ENCODE measurements around the gene KCTD17. TPM values are rescaled to one million over a fixed set of nuclear protein-coding genes. Genes with fewer than 3 reads are reported as not detected.

Gene KCTD17
- 17.3 TPM for polyA plus RNA-seq (ENCODE audit: insufficient read length)

DNA sequence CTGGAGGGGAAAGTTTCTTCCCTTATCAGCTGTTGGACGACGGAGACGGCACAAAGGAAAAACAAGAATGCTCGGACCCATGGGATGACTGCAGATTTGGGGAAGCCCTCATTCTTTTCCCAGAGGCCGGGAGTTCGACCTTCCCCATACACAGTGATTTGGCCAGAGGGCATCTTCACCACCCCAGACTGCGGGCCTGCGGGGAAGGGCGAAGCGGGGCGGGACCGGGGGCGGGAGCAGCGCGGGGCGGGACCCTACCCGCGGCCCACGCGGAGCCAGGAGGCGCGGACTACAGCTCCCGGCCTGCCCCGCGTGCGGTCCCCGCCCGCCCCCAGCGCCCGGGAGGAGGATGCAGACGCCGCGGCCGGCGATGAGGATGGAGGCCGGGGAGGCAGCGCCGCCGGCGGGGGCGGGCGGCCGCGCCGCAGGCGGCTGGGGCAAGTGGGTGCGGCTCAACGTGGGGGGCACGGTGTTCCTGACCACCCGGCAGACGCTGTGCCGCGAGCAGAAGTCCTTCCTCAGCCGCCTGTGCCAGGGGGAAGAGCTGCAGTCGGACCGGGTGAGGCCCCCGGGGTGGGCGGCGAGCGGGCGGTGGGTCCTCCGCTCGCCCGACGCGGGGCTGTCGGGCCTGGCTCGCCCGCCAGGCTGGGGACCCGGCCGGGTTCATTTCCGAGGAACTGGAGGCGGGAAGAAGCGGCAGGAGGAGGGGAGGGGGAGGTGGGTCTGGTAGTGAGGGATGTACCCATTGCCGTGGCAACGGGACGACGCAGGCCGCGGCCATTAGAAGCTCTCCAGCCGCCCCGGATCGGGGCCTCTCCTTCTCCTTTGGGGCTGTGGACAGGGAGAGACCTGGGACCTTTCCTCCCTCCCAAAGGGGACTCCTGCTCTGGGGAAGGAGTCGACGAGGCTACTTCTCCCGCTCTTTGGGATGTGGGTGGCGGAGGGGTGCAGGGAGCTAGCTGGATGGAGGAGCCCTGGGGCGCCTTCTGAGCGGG, at the start of gene KCTD17:
TSS of gene KCTD17 (plus strand) at position 352 of the 995 bp plus-strand sequence. CDS start at position 371, 19 bp downstream.
- DNase-seq (ENCODE audit: low read depth) = no peak

- DNase-seq (ENCODE audit: low read depth) = no peak
Observed at GRCh38 chr22:37001826-37002225, 49.7 kb upstream of the KCTD17 start.

DNA sequence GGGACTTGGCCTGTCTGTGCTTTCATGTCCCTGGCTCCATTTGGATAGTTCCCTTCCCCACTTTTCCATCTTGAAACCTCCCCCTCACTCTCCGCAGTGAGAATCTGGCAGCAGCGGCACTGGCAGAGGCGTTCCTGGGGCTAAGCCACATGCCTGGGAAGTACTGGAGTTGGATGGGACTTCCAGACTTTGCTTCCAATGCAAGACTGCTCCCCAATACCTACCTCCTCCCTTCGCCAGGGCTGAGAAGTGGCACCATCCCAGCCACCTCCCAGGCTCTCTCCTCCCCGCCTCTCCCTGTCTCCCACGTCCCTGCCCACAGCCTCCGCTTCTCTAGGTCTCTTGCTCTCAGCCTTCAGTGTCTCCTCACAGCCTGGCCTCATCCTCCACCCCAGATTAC, 48.9 kb upstream of the KCTD17 start:
- DNase-seq (ENCODE audit: low read depth) = no peak

DNA sequence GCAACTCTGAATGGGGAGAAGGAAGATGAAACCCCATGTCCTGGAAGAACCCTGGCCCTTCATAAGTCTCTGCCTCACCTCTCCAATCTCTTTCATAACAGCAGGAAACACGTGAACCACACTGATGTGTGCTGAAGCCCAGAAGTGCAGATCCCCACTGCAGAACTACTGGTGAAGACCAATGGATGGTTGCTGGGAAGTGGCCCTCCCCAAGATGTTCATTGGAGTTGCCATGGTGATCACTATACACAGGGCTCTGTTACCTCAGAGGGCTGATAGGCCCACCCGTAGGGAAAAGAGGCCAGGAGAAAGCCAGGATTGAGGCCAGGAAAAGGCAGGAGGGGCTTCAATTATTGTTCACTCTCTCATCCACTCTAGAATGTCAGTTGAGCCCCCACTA, 43.9 kb upstream of the KCTD17 start:
- no peak for DNase-seq (ENCODE audit: low read depth)

GRCh38 chr22:37008365-37008764, 43.2 kb upstream of the KCTD17 start:
- no peak for DNase-seq (ENCODE audit: low read depth)

- DNase-seq (ENCODE audit: low read depth) = no peak
Observed at GRCh38 chr22:37009490-37009889, 42.1 kb upstream of the KCTD17 start.

- DNase-seq (ENCODE audit: low read depth) = no peak
Observed at GRCh38 chr22:37010174-37010573, 41.4 kb upstream of the KCTD17 start.

DNA sequence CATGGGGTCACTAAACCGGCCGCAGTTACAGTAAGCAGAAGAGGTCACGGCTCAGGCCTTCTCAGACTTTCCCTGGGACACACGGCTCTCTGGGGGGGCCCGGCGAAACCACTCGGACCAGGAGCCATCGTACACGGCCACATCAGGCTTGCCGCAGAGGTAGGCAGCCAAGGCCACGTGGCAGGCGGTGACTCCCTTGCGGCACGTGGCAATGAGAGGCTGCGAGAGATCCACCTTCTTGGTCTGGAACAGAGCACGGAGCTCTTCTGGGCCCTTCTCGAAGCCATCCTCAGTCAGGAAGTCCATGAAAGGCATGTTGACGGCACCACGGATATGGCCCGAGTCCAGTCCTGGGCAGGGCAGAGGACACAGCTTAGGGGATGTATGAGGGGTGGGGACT, 40.6 kb upstream of the KCTD17 start:
- DNase-seq (ENCODE audit: low read depth) = no peak

GRCh38 chr22:37011472-37011871, 40.1 kb upstream of the KCTD17 start:
- no peak for DNase-seq (ENCODE audit: low read depth)

GRCh38 chr22:37012262-37012904, 39.2 kb upstream of the KCTD17 start:
- no peak for DNase-seq (ENCODE audit: low read depth)

GRCh38 chr22:37012956-37013355, 38.6 kb upstream of the KCTD17 start:
- no peak for DNase-seq (ENCODE audit: low read depth)

DNA sequence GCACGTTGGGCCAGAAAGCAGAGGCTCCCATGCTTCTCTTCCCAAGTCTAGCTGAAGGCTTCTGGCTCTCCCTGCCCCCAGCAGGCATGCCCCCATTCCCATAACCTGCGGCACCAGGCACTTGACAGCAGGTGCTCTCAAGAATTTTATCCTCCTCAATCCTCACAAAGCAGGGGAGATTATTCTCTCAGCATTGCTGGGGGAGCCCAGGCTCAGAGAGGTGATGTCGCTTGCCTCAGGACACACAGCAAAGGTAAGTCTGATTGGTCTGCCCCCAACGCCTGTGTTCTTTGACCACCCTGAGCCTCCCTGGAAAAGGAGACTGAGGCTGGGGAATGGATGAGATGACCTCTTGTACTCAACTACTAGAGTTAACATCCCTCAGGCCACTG, 37.1 kb upstream of the KCTD17 start:
- no peak for DNase-seq (ENCODE audit: low read depth)

DNA sequence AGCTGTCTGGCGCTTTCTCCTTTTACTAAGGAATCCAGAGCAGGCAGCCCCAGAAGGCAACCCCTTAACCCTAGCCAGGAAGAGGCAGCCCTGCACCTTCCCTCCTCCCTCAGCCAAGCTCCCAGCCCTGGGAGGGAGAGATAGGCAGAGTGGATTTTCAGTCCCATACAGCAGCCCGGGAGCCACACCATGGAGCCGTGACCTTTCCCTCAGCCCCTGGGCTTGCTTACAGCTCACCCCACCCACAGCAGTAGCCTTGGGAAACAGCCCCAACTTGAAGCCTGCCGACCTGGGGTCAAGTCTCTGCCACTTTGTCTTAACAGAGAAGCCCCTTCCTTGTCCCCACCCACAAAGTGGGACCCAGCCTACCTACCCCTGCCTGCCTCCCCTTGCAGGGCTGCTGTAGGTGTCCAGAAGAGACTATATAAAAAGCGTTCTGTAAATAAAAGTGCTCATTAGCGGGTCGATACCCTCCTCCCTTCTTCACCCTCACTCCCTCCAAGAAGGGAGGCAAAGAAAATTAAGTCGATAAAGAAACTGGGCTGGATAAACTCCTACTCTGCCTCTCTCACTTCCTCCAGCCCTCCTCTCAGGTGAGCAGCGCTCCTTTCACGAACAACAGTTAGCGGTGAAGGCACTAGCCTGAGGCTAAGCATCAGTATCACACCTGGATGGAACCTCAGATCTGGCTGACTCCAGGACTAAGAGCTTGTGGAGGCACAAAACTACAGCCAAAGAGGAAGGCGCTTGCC, 36.5 kb upstream of the KCTD17 start:
- no peak for DNase-seq (ENCODE audit: low read depth)

- DNase-seq (ENCODE audit: low read depth) = no peak
Observed at GRCh38 chr22:37015587-37015878, 36.0 kb upstream of the KCTD17 start.

DNA sequence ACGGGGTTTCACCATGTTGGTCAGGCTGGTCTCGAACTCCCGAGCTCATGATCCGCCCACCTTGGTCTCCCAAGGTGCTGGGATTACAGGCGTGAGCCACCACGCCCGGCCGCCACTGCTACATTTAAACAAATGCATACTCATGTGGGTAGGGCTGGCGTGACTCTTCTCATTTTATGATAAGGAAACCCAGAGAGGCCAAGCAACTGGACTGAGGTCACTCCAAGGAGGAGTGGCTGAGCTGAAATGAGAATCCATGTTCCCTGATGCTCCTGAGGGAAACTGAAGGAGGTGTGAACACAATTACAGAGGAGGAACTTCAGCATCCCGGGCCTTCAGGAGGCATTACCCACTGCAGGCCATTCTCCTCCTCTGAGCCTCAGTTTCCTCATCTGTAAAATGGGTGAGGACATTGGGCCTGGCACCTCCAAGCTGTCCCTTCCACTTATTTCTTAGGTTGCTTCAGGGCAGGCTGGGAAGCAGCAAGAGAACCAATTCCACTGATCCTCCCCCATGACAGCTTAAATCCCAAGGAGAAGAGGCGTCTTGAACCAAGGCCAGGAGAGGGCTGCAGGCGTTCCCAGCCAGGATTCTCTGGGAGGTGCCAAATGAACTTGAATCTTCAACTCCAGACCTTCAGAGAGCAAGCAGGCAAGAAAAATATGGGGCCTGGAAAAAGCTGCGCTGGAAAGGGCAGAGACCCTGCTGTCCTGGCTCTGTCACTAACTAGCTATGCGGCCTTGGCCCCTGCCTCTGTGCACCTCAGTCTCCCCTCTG, 35.2 kb upstream of the KCTD17 start:
- no peak for DNase-seq (ENCODE audit: low read depth)

- DNase-seq (ENCODE audit: low read depth) = no peak
Observed at GRCh38 chr22:37017356-37017755, 34.2 kb upstream of the KCTD17 start.

DNA sequence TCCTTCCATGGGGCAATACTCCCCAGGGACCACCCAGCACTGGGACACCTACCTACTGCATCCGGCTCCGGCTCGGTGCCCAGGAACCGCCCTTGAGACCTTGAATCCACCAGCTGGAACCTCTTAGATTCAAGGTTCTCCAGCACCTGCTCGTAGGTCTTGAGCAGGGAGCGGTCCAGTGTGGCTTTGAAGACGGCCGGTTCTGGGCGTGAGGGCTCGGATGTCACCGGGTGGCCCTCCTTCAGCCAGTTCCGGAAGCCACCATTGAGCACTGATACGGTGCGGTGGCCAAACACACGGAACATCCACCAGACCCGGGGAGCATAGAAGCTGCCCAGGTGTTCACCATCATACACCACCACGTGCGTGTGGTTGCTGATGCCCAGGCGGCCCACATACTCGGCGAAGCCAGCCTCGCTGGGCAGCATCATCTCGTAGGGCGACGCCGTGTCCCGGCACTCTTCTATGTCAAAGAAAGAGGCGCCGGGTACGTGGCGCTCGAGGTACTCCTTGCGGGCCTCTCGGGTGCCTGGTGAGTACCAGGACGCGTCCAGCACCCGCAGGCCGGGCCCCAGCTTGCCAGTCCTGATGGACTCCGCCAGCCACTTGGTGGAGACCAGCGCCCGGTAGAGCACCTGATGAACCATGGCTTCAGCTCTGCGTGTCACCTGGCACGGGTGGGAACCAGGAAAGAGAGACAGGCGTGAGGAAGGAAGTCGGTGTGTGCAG, 33.3 kb upstream of the KCTD17 start:
- no peak for DNase-seq (ENCODE audit: low read depth)

DNA sequence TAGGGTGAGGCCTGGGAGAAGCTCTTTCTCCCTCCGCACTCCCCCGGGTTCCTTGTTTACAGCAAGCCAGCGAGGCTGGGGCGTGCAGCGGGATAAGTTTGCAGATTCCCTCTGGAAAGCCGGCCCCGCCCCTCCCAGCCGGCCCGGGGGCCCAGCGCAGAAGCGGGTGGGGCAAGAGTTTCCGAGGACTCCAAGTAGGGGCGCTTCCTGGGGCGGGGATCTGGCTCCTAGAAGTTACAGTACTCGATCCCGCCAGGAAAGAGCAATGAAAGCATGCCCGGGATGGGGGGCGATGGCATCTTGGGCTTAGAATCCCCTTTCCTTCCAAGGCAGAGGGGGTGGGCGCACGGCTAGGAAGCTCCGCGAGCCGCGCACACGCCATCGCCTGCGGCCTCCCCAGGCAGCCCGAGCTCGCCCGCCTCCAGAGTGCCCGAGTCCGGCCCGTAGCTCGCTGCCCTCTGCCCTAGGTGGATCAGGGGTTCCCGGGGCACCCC, 32.7 kb upstream of the KCTD17 start:
- DNase-seq (ENCODE audit: low read depth) = no peak

DNA sequence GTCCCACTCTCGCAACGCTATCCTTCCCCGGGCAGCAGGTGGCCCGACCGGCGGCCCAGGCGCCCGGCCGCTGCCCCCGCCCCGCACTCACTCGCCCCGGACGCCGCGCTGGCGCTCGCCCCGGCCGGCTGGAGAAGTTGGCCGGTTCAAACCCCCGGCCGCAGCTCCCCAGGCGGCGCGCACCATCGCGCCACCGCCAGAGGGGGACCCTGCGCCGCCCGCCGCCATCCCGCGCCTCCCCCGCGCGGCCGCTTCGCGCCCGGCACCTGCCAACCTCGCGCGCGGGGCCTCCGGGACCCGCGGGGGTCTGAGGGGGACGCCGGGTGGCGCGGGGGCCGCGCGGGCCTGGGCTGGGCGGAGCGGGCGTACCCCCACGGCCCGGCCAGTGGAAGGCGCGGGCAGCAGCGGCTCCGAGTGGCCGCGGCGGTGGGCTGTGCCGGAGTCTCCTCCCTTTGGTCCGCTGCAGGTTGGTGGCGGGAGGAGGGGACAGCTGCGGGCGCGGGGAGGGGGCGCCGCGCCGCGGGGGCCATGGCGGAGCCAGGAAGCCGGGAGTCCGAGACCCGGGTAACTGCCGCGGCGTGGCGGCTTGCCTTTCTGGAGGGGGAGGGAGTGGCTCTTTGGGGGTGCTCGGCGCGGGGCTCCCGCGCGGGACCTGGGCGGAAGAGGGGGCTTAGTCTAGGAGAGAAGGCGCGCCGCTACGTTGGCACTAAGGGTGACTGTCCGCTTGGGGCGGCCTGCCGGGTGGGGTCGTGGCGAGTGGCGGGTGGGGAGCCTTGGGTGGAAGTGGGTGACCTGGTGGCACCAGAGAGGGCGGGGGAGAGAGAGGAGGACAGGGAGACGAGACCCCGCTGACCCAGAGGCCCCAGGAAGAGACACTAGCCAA, 32.0 kb upstream of the KCTD17 start, which contains the start of the genes MPST and TST:
TSS of gene MPST (plus strand) at position 434 of the 883 bp plus-strand sequence. CDS start at position 529, 95 bp downstream.
TSS of gene TST (minus strand) at position 139 of the 883 bp plus-strand sequence. CDS start 715 bp downstream, outside the sequence.
- DNase-seq (ENCODE audit: low read depth) = no peak

GRCh38 chr22:37020192-37020479, 31.4 kb upstream of the KCTD17 start:
- no peak for DNase-seq (ENCODE audit: low read depth)
